HT-29 (cell line): ENCODE data around the gene GLRA1. TPM values are rescaled to one million over a fixed set of nuclear protein-coding genes. Genes with fewer than 3 reads are reported as not detected.
A peak's percentile ranks its signal among the peaks of the same experiment; 100 is the strongest.
"Not testable (repeated sequence)": the region's sequence is repeated elsewhere in the genome, so short reads cannot be mapped to it uniquely, and the experiment has no call there.

ENCODE experiments used
- DNase-seq: peaks from one replicate; pipeline ENCODE4 v3.0.0-alpha.2; 2015; ENCODE audit warnings: low spot score
- total RNA-seq: library from RNA; depleted of rRNA; stranded (reverse); fragments of >200 nt; shearing (Covaris generic); gene quantifications from 2 replicates; pipeline ENCODE4 v1.2.3, GENCODE V29; 2014

Gene GLRA1
- total RNA-seq, 1 experiment from 2014 or later: not detected

DNA sequence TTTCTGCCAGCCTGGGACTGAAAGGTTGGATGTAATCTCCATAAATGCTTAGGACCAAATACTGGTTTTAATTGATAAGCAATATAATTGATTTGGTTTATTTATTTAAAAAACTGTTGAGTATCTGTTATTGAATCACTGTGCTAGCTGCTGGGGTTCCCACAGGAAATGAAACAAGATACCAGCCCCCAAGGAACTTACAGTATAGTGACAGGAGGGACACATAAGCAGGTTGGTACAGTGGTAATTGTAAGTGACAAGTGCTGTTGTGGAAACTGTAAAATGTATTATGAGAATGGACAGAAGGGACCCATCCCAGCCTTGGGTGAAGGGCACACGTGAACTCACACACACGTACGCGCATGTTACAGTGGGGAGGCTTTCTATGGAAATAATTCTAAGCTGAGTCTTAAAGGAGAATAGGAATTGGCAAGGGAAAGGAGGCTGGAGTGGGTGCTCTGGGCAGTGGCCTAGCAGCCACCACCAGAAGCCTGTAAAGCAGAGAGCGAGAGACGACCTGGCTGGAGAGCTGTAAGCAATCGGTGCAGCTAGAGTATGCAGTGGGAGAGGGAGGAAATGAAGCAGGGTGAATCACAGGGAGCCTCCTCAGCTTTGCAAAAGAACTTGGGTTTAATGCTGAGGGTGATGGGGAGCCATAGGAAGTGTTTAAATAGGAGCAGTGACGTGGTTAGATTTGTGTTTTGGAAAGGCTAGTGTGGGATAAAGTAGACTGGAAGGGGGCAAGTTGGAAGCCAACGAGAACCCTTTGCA is 39.3 kb downstream of the GLRA1 start:
- no peak for DNase-seq

DNA sequence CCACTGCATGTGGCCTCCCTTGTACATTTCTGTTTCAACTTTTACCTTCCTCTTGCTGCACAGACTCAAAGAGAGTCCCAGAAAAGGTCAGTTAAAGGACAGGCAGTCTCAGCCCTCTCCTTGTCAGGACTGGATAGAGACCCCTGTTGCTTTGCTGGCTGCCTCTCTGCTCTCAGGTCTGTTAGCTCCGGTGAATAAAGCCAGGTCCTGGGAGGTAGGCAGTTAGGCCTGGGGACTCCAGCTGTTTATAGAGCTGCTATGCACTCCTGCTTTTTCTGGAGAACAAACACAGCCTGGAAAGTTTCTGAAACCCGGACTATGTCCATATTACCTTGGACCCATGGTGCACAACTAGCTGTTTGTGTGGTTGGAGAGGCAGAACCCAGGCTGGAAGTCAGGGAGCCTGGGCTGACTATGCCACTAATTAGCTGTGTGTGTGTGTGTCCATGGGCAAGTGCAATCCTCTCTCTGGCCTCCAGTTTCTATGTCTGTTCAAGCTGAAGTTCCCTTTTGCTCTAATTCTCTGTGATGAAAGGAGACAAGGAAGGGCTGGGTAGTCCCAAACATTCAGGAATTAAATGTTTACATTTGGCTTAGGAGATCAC is 42.9 kb downstream of the GLRA1 start:
- DNase-seq: no peak

DNA sequence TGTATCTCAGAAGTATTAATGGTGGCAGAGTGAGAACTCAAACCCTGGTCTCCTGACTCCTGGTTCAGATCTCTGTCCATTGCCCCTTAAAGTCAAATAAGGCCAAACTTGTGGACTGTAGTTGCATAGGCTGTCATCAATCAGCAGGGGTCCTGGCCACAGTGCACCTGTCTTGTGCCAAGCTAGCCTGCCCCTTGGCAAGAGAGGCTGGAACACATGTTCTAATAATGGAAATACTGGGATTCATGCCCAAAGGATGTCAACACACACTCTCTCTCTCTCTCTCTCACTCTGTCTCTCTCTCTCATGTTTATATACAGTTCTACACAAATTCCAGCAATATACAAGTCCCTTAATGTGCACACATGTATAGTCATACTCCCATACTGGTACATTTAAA is 44.3 kb downstream of the GLRA1 start:
- no peak for DNase-seq

DNA sequence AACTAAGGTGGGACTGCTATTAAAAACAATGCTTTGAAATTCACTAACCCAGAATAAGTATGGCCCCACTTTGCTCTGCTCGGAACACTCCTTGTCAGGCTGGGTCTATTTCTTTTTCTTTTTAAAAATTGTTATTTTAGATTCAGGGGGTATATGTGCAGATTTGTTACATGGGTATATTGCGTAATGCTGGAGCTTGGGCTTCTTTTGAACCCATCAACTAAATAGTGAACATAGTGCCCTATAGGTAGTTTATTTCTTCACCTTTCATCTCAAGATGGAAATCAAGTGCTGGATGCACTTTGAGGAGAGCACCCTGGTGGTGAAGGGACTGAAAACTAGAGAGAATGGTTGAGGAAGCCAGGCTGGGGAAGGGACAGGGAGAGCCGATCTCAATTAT is 51.0 kb downstream of the GLRA1 start:
- DNase-seq: no peak

DNA sequence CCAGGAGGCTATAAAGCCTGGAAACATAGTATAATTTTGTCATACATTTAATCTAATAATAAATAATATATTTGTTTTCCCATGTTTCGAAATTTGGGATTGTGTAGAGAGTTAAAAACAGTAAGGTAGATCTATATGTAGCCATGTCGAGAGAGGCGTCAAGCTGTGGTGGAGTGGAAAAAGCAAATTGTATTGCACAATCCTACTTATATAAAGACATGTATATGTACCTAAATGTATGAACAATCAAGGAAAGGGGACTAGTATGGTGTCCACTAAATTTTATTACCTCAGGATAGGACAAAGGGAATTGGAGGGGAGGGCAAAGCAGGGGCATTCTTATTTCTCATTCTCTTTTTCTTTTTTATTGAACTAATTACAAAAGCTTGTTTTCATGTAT is 52.0 kb downstream of the GLRA1 start:
- no peak for DNase-seq

DNA sequence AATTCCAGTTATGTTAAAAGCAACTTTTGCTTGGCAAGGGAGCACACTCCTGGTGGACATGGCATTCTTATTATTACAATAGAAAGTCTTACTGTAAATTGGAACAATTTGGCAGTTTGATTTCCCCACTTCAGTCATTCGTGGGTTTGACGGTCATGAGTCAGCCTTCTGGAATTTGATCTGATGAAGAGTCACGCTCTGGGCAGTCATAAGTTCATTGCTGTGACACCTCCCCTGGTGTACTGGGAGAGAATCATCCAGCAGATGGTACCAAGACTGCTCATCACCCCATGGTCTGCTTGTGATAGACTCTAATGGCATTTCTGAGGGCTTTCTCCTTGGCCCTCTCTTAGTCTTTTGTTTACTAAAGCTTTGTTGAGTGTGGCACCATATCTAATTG is 53.8 kb downstream of the GLRA1 start:
- DNase-seq: peak; percentile 10

DNA sequence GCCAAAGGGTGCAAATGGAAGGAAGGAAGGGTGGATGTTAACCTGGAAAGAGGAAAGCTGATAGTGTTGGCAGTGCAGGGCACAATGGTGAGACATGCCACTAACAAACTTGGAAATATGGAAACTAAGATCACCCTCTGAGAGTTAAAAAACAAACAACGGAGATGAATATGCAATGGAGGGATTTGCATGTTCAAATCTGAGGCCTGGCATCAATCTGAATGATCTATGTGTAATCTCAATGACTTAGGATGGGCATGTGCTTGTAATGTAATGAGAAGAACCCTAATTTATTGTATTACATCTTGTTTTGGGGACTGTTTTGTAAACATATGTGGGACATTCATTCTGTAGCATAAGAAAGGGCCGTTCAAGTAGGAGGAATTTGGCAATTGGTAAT is 54.4 kb downstream of the GLRA1 start:
- no peak for DNase-seq

DNA sequence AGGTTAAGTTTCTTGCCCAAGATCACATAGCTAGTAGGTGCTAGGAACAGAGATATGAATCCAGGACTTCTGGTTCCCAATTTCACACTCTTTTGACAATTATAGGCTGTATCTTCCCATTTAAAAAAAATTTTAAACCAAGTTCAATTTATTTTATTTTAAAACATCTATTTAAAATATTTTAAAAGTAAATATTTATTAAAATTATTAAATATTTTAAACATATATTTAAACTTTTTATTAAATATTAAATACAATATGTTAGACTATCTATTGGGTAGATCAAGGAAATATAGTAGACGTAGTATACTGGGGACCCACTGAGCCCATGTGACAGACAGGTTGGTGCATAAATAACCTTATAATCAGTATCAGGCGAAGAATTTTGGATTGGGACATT is 54.8 kb downstream of the GLRA1 start:
- no peak for DNase-seq

DNA sequence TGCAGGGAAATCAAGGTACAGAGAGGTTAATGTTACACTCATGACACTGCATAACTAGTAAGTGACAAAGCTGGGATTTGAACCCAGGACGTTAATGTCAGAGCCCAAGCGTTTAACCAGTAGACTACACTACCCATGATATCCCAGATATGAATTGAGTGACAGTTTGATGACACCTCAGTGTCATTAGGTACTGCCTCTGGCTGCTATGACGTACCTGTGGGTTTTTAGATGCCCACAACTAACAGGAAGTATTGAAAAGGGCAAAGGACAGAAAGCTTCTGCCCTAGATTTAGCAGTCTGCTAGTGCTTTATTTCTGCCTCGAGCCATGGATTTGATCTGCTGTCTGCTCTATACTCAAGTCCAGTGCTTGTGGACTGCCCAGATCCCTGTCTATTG is 56.2 kb downstream of the GLRA1 start:
- no peak for DNase-seq

DNA sequence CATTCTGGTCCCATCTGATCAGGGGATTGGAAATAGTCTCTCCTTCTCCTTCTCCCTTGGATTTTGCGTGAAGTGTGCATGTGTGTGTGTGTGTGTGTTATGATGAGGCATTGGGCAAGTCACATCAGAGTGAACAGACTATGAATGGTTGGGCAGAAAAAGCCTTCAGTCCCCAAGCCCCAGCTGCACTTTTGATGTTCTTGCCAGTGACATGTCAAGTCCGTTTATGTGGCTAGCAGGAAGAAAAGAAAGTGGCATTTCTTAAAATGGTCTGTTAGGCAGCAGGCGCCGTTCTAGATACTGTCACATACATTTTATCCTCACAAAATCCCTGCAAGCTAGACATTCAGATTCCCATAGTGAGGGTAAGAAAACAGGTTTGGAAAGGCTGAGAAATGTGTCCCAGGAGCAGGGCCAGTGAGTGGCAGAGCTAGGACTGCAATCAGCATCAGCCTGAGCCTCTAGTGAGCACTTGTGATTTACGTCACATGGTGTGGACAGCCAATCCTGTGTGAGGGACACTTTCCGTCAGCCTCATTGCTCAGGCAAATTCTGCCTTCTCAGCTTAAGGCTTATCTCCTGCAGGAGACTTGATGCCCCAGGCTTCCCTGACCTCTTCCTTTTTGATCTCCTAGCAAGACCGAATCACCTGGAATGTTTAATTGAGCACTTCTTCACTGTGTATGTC is 60.4 kb downstream of the GLRA1 start:
- no peak for DNase-seq

DNA sequence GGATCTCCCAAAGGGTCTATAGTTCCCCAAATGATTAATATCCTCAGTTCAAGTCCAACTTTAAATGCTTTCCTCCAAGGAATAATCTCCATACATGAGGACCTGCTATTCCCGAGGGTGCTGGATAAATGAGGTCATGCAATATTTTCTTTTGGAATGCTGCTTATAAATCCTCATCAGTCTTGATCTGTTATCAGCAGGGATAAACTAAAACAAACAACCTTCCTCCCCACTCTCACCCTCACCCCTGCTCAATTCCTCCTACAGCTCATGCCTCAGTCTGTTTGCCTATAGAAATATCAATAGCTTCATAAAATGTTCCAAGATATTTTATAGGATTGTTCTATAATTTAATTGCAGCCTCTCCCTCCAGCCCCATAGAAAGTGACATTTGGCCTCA is 61.1 kb downstream of the GLRA1 start:
- no peak for DNase-seq

DNA sequence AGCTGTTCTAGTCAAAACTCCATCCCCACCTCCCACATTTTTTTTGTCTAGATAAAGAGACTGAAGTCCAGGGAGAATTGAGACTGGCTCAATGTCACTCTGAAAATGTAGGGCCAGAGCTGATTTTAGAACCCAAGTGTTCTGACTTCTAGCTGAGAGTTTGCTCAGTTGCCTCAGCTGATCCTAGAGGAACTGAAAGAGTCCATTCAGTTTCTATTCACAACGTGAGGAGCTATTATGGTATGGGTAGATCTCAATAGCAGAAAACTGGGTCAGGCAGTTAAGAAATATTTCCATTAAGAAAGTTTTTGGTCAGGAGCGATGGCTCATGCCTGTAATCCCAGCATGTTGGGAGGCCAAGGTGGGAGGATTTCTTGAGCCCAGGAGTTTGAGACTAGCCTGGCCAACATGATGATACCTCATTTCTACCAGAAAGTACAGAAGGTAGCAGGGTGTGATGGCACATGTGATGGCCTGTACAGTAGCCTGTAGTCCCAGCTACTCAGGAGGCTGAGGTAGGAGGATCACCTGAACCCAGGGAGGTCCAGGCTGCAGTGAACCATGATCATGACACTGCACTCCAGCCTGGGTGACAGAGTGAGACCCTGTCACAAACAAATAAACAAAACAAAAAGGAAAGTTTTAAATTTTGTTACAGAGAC is 61.7 kb downstream of the GLRA1 start:
- no peak for DNase-seq

DNA sequence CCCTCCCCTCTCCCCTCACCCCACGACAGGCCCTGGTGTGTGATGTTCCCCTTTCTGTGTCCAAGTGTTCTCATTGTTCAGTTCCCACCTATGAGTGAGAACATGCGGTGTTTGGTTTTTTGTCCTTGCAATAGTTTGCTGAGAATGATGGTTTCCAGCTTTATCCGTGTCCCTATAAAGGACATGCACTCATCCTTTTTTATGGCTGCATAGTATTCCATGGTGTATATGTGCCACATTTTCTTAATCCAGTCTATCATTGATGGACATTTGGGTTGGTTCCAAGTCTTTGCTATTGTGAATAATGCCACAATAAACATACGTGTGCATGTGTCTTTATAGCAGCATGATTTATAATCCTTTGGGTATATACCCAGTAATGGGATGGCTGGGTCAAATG is 63.8 kb downstream of the GLRA1 start:
- DNase-seq: not testable (repeated sequence)

DNA sequence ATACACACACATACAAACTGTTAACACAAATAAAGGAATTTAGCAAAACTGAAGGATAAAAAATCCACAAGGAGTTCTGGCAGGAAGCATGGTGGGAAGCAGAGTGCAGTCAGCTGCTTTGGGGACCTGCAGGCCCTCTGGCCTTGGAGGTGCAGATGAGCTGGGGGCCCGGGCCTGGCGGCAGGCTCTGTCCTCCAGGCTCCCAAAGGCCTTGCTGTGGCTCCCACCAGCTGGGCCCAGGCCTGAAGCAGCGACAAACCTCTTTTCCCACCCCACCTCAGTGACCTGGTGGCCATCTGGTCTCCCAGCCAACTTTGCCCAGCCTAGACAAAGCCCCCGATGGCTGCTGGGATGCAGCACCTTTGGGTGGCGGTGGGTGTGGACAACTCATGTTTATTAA is 67.8 kb downstream of the GLRA1 start:
- no peak for DNase-seq

DNA sequence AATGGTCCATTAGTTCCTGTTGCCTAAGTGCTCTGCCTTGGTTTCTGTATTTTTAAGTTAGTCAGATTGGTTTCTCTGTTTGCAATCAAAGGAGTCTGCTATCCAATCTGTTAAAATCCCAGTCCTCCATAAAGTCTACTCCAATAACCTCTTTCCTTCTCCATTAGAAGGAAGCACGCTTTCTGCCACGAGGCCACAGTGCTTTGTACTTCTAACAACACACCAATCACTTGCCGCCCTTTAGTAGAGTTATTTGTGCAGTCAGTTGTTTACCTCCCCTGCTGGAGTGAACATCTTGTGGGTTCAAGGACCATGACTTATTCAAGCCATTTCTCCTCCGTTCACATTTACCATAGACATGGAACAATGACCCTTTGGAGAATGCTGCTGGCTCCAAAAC is 69.0 kb downstream of the GLRA1 start:
- DNase-seq: no peak

DNA sequence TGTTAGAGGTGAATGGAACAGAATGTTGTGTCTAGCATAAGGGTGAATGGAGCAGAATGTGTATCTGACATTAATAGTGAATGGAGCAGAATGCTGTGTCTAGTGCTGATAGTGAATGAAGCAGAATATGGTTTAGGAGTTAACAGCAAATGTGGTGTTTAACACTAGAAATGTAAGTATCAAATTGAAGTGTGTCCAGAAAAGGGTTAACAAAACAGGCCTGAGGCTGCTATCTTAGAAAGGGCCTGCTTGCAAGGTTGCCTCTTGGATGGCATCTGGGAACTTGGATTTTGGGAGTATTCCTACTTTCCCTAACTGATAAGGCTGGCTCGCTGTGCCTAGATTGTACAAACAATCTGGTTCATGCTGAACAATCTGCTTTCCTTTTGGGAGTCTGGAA is 76.8 kb downstream of the GLRA1 start:
- no peak for DNase-seq

DNA sequence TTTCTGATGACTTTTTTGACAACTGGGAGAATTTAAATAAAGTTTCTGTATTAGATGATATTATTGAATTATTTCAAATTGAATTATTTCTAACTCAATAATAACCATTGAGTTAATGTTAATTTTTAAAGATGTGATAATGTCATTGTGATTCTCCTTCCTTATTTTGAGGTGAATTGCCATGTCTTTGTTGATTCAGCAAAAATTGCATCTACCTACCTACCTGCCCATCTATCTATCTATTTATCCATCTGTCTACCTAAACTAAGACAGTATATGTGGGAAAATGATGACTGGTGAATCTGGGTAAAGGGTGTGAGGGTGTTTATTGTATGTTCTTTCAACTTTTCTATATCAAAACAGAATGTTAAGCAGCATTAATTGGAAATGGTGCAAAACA is 77.9 kb downstream of the GLRA1 start:
- no peak for DNase-seq

DNA sequence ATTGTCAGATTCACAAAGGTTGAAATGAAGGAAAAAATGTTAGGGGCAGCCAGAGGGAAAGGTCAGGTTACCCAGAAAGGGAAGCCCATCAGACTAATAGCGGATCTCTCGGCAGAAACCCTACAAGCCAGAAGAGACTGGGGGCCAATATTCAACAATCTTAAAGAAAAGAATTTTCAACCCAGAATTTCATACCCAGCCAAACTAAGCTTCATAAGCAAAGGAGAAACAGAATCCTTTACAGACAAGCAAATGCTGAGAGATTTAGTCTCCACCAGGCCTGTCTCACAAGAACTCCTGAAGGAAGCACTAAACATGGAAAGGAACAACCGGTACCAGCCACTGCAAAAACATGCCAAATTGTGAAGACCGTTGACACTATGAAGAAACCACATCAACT is 91.8 kb downstream of the GLRA1 start:
- DNase-seq: not testable (repeated sequence)

DNA sequence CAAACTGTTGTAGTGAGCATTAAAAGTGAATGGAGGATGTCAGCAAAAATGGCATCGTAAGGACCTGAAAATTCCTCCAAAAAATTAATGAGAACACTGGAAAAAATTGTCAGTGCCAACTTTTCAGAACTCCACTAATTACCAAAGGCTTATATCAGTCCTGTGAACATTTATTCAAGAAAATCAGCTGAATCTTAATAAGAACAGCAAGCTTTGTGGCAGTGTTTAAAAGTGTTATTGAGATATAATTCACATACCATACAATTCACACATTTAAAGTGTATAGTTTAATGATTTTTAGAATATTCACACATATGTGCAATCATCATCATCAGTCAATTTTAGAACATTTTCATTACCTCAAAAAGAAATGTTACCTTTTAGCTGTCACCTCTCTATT is 95.3 kb downstream of the GLRA1 start:
- DNase-seq: no peak

DNA sequence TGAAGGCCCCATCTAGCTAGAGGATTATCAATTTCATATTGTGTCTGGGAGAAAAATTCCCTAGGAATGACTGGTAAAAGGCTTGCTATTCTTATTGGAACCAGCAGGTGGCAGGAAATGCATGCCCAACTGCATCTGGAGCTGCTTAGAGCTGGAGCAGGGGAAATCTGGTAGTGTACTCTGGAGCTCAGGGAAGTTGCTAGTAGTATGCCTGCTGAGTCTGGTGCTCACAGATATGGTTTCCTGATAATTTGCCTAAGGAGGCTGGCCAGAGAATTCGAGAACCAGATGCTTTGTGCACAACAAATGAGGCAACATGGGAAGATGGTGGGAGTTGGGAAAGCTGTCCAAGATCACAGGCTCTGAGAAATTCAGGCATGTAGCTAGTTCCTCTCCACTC is 99.2 kb downstream of the GLRA1 start:
- DNase-seq: peak; percentile 79

DNA sequence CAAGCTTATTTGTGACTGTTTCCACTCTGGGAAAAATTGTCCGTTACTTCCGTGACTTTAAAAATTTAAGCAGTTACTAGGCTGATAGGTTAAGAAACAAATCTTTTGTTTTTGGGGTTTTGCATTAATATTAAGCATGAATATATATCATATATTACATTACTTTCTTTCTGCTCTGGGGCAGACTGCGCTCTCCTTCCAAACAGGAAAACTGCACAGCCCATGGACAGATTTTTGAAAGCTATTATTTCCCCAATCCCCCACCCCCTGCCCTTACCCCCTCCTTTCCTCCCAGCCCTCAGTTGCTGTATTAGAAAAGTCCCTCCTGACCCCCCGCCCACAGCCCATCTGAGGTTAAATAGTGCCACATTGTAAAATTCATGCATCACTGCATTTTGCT is 102.5 kb downstream of the GLRA1 start:
- no peak for DNase-seq

DNA sequence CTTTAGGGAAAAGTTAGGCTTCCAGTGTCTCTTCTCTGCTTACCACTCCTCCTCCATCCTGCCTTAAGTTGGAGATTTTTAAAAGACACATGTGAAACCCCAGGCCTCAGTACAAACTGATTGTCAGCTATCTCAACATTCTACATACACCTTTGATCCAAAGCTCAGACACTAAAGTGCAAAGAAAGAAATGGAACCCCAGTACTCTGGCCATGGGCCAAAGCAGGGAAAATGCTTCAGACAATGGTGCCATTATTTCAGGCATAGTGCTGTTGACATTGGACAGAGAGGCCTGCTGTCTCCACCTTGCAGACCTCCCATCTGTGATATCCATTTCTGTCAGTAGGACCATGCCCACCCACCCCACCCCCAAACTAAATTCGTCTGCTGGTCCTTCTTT is 103.7 kb downstream of the GLRA1 start:
- DNase-seq: peak; percentile 48

DNA sequence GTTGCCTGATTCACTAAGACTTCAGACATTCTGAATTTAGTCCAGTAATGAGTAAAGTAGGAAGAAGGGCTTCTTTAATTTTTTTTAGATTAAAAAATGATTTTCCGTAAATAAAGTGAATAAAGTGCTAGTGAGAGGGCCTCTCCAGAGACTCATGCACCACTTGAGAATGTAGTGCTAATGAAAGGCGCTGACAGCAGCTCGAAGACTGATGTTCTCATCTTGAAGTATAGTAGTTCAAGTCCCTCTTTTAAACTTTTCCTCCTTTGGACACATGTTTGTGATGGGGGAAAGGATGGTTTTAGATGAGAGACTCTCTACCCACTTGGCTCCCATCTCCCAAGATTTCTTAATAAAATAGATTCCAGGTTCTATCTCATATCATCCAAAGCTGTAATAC is 104.4 kb downstream of the GLRA1 start:
- no peak for DNase-seq
